HG03060 (cell line): Measurements from ENCODE around the gene STAMBP.

Source experiments
- ATAC-seq: cut with Tn5 transposase; IDR thresholded peaks from one replicate; pipeline ENCODE4 v1.9.1; 2021; ENCODE audit warnings: low read depth, moderate number of reproducible peaks; ENCODE audit not compliant: unreplicated experiment

The STAMBP gene

GRCh38 chr2:73922681-73923080, 93.9 kb downstream of the STAMBP start:
- no peak for ATAC-seq
